Adrenal gland (tissue), 12 donors: ENCODE results near the gene PLEKHN1. TPM values are rescaled to one million over a fixed set of nuclear protein-coding genes. Genes with fewer than 3 reads are reported as not detected.
A peak's percentile ranks its signal among the peaks of the same experiment; 100 is the strongest.
"Not testable (repeated sequence)": the region's sequence is repeated elsewhere in the genome, so short reads cannot be mapped to it uniquely, and the experiment has no call there.

ENCODE experiments used
- DNase-seq, 7 donors: peaks; one replicate each; pipeline ENCODE4 v3.0.0-alpha.2; 2019 to 2020
- H3K27ac ChIP-seq, 5 donors: fragments of 200-600 bp; sonication (generic) in 4 of 5; 1 replicate in 3 of 5; 2 replicates in 2 of 5; pipeline versions ENCODE4 v1.5.1 to v1.8.0; 2016 to 2020; ENCODE audit warnings: mild to moderate bottlenecking in 1 of 5
- H3K27me3 ChIP-seq: fragments of 200-600 bp; 2 replicates; pipeline ENCODE4 v1.8.0; 2021
- H3K36me3 ChIP-seq, 2 donors: fragments of 200-600 bp; replicated peaks in 1 of 2; 1 replicate in 1 of 2; 2 replicates in 1 of 2; pipeline versions ENCODE4 v1.5.1 to v1.8.0; 2018 to 2022
- H3K4me1 ChIP-seq, 2 donors: fragments of 200-600 bp; replicated peaks in 1 of 2; 1 replicate in 1 of 2; 2 replicates in 1 of 2; pipeline versions ENCODE4 v1.5.1 to v1.8.0; 2018 to 2021
- H3K4me3 ChIP-seq, 4 donors: fragments of 200-600 bp; sonication (generic) in 3 of 4; one replicate each; pipeline ENCODE4 v1.5.1; 2016 to 2018
- H3K9me3 ChIP-seq, 3 donors: fragments of 200-600 bp; sonication (generic) in 1 of 3; replicated peaks in 1 of 3; 1 replicate in 2 of 3; 2 replicates in 1 of 3; pipeline versions ENCODE4 v1.5.1 to v1.8.0; 2016 to 2021
- CTCF ChIP-seq, 6 experiments: fragments of 450-650 bp in 4 of 6; fragments of 200-600 bp in 2 of 6; sonication (generic) in 1 of 6; IDR thresholded peaks; 1 replicate in 5 of 6; 2 replicates in 1 of 6; pipeline versions ENCODE4 v1.5.1 to v1.8.0; 2016 to 2021; ENCODE audit warnings: antibody characterized with exemption in 6 of 6, mild to moderate bottlenecking in 2 of 6, moderate library complexity in 1 of 6
- POLR2A ChIP-seq, 2 donors: fragments of 450-650 bp; IDR thresholded peaks; one replicate each; pipeline ENCODE4 v1.6.1; 2017; ENCODE audit warnings: antibody characterized with exemption in 2 of 2, mild to moderate bottlenecking in 2 of 2, moderate library complexity in 1 of 2
- WGBS, 4 donors: extraction: QIAGEN DNeasy Blood & Tissue Kit in 2 of 4; methylation state at CpG; one replicate each; pipeline versions ENCODE4 v1.1.5 to v1.1.7; 2013 to 2017; 5-methylcytosine and 5-hydroxymethylcytosine counted together
- intact Hi-C, 2 donors: fragments of 100-400 bp; cut with DNase I; formaldehyde crosslinking; loops; one replicate each; pipeline versions ENCODE4 v1.14.1 to v1.15.0; 2022 to 2023
- polyA plus RNA-seq, 3 donors: library from polyadenylated mRNA; stranded (reverse); fragments of 200-250 nt in 2 of 3; fragments of 350-450 nt in 1 of 3; fragmentation: Illumina TruSeq in 1 of 3; extraction: RNeasy Lipid Tissue Mini Kit (QIAGEN cat#74804) in 1 of 3; gene quantifications; one replicate each; pipeline ENCODE4 v1.2.3, GENCODE V29; 2013 to 2014
- total RNA-seq, 9 donors: library from RNA; depleted of rRNA in 4 of 9; stranded (reverse); fragments of >200 nt in 4 of 9; fragments of 120-200 nt in 1 of 9; fragmentation: NEBNext Ultra II Directional in 1 of 9; extraction: Animal tissue kit (Norgen Biotek cat#: 25700) in 1 of 9; gene quantifications; one replicate each; pipeline versions ENCODE4 v1.1.0 to v1.2.4, GENCODE V29; 2013 to 2023
- donor health status: healthy with polysubstance abuse.
- donor health status: Bipolar disorder and iron deficiency.
- donor health status: DM: yes; HTN: yes; CAD: no.
- donor health status: DM: no; HTN: no; CAD: no.
- donor health status: DM: no; HTN: no; CAD: no.
- donor health status: DM: yes; HTN: yes; CAD: no.

Gene PLEKHN1
- total and polyA plus RNA-seq, 12 donors = 0.05 to 10.5 (median 1.3) TPM; not detected in 3

DNA sequence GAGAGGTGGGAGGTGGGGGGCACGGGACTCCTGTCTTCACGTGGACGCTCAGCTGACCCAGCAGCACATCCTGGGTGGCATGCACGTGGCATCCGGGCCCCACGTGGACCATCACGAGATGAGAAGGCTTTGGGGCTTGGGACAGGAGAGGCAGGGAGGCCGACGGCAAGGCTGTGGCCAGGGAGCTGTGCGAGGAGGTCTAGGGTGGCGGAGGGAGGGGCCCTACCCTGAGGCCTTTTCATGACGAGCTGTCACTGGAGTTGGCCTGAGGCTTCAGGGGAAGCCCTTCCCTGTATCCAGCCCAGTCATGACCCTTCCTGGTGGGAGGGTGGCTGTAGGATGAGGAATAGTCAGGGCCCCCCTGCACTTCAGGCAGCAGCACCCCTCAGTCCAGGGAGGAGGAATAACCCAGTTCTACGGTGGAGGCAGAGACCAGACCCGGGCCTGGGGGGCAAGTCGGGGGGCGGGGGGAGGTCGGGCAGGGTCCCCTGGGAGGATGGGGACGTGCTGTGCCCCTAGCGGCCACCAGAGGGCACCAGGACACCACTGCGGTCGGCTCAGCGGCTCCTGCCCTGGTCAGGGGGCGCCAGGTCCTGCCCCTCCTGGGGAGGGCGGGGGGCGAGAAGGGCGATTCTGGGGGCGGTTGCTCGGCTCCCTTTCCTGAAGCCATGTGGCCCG is 17.7 kb downstream of the PLEKHN1 start:
- Histone ChIP-seq H3K36me3 (no peaks in the 10 kb centered on the region), H3K9me3 (no peaks in the 10 kb centered on the region), H3K4me1 (no peaks in the 10 kb centered on the region), H3K27me3 (peaks cover 25% of the 10 kb centered on the region), H3K27ac (no peak overlapping the region), H3K4me3 (no peak overlapping the region)
- TF ChIP-seq POLR2A (IDR thresholded peaks at IDR 0.05) (no peak), CTCF (IDR thresholded peaks at IDR 0.05) (peak; percentile 51 to 92 (median 62))
- WGBS, 4 donors = 7 to 29% (median 16%) methylated on average over 6 to 29 of the region's 29 CpGs
- intact Hi-C loops = loop anchor here (2.0 to 10.0 kb wide), 2 partner anchors 79 to 311 kb away; no protein-coding TSS in a partner anchor
- peak in 2 of 7 donors; percentile 48 to 54 for DNase-seq

DNA sequence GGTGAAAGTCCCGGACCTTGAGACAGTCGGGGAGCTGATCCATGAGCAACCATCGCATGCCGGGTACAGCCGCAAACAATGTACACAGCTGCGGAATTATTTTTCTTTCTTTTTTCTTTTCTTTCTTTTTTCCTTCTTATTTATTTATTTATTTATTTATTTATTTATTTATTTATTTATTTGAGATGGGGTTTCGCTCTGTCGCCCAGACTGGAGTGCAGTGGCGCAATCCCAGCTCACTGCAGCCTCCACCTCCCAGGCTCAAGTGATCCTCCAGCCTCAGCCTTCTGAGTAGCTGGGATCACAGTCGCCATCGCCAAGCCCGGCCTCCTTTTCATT is 18.2 kb downstream of the PLEKHN1 start:
- Histone ChIP-seq H3K4me3 (no peak overlapping the region), H3K27me3 (peaks cover 25% of the 10 kb centered on the region), H3K27ac (no peak overlapping the region), H3K9me3 (no peaks in the 10 kb centered on the region), H3K36me3 (no peaks in the 10 kb centered on the region), H3K4me1 (no peaks in the 10 kb centered on the region)
- 47 to 57% (median 53%) methylated on average over 12 of the region's 12 CpGs for WGBS, 4 donors
- intact Hi-C loops = loop anchor here (2.0 to 10.0 kb wide), 2 partner anchors 78 to 310 kb away; no protein-coding TSS in a partner anchor
- no peak for TF ChIP-seq POLR2A (IDR thresholded peaks at IDR 0.05)
- TF ChIP-seq CTCF (IDR thresholded peaks at IDR 0.05) = peak in 1 of 6 experiments; percentile 47
- DNase-seq = no peak

DNA sequence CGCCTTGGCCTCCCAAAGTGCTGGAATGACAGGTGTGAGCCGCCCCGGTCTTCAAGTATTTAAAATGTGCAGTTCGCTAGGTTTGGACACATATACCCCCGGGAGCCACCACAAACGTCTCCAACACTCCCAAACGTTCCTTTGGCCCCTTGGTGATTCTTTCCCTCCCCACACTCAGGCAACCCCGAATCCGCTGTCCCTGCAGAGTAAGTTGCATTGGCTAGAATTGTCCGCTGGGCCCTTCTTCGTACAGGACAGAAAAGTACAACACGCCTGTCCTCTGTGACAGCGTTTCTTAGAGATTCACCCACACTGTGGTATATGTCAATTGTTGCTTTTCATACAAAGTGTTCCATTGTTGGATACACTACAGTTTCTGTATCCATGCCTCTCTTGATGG is 18.8 kb downstream of the PLEKHN1 start:
- no peak for DNase-seq
- no peak overlapping the region for H3K27ac ChIP-seq
- H3K36me3 ChIP-seq = no peaks in the 10 kb centered on the region
- TF ChIP-seq CTCF (IDR thresholded peaks at IDR 0.05) (no peak), POLR2A (IDR thresholded peaks at IDR 0.05) (no peak)
- no peaks in the 10 kb centered on the region for H3K4me1 ChIP-seq
- H3K27me3 ChIP-seq = peaks cover 25% of the 10 kb centered on the region
- WGBS, 4 donors = 65 to 70% (median 69%) methylated on average over 13 of the region's 13 CpGs
- intact Hi-C loops = loop anchor here (2.0 to 10.0 kb wide), 2 partner anchors 78 to 310 kb away; no protein-coding TSS in a partner anchor
- no peak overlapping the region for H3K4me3 ChIP-seq
- H3K9me3 ChIP-seq = no peaks in the 10 kb centered on the region

DNA sequence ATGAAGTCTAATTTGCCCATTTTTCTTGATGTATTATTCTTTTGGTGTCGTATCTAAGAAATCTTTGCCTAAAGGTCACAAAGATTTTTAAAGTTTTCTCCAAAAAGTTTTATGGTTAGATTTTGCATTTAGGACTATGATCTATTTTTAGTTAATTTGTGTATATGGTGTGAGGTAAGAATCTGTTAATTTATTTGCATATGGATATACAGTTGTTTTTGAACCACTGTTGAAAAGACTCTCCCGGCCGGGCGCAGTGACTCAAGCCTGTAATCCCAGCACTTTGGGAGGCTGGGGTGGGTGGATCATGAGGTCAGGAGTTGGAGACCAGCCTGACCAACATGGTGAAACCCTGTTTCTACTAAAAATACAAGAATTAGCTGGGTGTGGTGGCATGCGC is 21.8 kb downstream of the PLEKHN1 start:
- 75 to 85% (median 83%) methylated on average over 5 of the region's 5 CpGs for WGBS, 4 donors
- not testable (repeated sequence) for H3K9me3 ChIP-seq, H3K27ac ChIP-seq, DNase-seq, H3K36me3 ChIP-seq, H3K4me1 ChIP-seq, H3K27me3 ChIP-seq, H3K4me3 ChIP-seq
- intact Hi-C loops = loop anchor here in 1 of 2 donors (10.0 kb wide), 1 partner anchor 307 kb away; no protein-coding TSS in a partner anchor

- H3K4me1 ChIP-seq, H3K27me3 ChIP-seq, H3K36me3 ChIP-seq, intact Hi-C loops, DNase-seq, H3K9me3 ChIP-seq, H3K27ac ChIP-seq, H3K4me3 ChIP-seq: not testable (repeated sequence)
- WGBS, 4 donors = 83 to 95% (median 87%) methylated on average over 6 of the region's 6 CpGs
Observed at GRCh38 chr1:991275-991674, 25.0 kb downstream of the PLEKHN1 start.
